ENCODE results near the gene RSL24D1.

DNA sequence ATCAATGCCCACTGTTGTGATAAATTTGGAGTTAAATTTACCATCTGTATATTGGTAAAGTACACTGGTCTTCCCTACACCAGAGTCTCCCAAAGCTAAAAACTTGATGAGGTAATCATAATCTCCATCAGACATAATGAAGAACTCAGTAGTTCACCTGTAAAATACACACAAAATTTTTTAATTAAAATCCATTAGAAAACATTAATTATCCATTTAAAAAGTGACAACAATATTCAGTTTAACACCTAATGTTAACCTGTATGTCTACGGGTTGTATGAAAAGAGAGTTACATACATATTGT, 38.0 kb upstream of the RSL24D1 start:
- TF ChIP-seq POLR2A (IDR thresholded peaks at IDR 0.05), result no peak
- TF ChIP-seq, protein P1, sequence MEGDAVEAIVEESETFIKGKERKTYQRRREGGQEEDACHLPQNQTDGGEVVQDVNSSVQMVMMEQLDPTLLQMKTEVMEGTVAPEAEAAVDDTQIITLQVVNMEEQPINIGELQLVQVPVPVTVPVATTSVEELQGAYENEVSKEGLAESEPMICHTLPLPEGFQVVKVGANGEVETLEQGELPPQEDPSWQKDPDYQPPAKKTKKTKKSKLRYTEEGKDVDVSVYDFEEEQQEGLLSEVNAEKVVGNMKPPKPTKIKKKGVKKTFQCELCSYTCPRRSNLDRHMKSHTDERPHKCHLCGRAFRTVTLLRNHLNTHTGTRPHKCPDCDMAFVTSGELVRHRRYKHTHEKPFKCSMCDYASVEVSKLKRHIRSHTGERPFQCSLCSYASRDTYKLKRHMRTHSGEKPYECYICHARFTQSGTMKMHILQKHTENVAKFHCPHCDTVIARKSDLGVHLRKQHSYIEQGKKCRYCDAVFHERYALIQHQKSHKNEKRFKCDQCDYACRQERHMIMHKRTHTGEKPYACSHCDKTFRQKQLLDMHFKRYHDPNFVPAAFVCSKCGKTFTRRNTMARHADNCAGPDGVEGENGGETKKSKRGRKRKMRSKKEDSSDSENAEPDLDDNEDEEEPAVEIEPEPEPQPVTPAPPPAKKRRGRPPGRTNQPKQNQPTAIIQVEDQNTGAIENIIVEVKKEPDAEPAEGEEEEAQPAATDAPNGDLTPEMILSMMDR (IDR thresholded peaks at IDR 0.05), result no peak
